HG02759 (cell line): ENCODE results near the gene CCR7.

ENCODE experiments used
- ATAC-seq: cut with Tn5 transposase; IDR thresholded peaks from one replicate; pipeline ENCODE4 v1.9.1; 2021; ENCODE audit warnings: mild to moderate bottlenecking, moderate library complexity; ENCODE audit not compliant: unreplicated experiment

The CCR7 gene

DNA sequence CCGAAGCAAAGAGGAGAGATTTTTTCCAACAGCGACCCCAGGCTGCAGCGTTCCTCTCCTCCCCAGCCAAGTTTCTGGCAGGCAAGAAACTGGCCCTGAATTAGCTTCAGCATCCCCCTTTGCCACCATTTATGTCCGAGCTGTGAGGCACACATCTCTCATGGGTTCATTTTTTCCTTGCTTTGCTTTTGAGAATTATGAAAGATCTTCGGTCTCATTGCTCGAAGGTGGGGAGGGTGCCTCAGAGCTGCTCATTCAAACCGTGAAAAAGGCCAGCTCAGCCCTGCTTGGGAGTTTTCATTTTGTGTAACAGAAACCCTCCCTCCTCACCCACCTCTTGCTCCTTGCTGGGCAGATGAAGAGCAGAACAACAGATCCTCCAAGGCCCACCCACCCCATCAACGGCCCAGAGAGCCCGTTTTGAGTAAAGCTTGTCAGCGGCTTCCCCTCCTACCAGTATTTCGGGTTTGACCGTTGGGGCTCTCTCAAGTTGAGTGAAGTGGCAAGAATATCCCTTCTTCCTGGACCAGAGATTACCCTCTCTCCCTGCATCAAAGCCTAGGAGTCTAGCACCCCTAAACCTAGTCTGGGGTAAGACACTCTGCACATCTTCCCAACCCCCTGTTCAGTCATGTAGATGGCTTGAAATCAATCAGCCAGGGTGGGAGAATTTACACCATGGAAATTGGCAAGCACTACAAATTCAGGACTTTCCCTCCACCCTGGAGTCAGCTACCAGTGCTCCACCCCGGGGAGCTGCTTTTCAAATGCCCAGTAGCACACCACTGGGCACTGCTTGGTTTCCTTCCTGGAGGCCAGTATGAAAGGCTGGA, 1.8 kb downstream of the CCR7 start:
- no peak for ATAC-seq

DNA sequence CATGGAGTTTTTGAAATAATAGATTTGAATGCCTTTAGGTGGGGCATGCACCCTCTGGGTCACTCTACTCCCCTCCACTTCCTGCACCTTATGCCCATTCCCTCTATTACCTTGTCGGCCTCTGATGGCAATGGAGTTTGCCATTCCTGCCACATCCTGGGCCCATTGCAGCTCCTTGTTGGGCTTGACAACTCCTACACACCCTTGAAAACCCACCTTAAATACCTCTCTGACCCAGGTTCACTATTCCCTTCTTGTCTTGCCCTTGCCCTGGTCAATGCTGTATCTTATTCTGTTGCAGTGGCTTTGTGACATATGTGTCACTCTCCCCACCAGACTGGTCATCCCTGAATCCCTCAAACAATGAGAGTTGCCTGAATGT, 2.4 kb downstream of the CCR7 start:
- ATAC-seq = no peak

GRCh38 chr17:40561871-40562611, 3.2 kb downstream of the CCR7 start:
- ATAC-seq = no peak

DNA sequence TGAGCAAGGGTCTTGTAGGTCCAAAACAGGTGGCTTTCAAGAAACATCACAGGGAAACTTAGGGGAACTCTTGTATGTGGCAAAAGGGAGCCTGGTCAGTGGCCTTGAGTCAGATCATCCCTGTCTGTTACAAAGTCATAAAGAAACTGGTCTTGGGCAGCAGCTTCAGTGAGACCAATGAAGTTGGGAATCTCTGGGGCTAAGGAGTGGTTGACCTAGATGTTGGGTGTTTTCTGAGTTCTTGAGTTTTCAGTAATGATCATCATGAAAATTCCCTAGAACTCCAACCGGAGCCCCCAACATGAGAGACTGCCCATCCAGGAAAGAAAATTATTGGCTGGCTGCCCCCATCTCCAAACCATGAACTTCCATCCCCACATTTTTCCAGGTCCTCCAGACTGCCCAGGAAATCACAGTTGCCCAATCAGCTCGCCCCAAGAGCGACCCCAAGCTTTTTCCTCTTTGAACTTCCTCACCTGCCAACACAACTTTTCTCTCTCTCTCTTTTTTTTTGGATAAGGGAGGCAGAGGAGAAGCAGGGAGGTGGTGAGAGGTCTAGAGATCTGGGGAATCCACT, 3.9 kb downstream of the CCR7 start:
- peak; percentile 39 for ATAC-seq

GRCh38 chr17:40560592-40561293, 4.5 kb downstream of the CCR7 start:
- peak; percentile 56 for ATAC-seq

- peak; percentile 28 for ATAC-seq
Measured at GRCh38 chr17:40559954-40560591, 5.2 kb downstream of the CCR7 start.

DNA sequence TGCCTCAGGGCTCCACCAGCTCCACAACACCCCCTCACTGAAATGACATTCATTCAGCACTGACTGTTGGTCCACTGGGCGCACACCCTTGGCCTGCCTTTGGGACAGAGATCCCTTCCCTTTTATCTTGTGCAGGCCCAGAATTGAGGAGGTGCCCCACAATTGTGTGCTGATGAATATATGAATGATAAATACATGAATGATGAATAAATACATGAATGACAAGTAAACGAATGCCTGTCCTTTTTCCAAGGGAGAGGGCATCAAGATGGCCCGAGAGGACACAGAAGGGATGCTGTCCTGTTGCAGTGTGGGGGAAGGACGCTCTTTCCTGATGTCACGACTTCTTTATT, 5.7 kb downstream of the CCR7 start:
- ATAC-seq = no peak

GRCh38 chr17:40558890-40559563, 6.2 kb downstream of the CCR7 start:
- no peak for ATAC-seq

GRCh38 chr17:40558300-40558889, 6.9 kb downstream of the CCR7 start:
- ATAC-seq = no peak

DNA sequence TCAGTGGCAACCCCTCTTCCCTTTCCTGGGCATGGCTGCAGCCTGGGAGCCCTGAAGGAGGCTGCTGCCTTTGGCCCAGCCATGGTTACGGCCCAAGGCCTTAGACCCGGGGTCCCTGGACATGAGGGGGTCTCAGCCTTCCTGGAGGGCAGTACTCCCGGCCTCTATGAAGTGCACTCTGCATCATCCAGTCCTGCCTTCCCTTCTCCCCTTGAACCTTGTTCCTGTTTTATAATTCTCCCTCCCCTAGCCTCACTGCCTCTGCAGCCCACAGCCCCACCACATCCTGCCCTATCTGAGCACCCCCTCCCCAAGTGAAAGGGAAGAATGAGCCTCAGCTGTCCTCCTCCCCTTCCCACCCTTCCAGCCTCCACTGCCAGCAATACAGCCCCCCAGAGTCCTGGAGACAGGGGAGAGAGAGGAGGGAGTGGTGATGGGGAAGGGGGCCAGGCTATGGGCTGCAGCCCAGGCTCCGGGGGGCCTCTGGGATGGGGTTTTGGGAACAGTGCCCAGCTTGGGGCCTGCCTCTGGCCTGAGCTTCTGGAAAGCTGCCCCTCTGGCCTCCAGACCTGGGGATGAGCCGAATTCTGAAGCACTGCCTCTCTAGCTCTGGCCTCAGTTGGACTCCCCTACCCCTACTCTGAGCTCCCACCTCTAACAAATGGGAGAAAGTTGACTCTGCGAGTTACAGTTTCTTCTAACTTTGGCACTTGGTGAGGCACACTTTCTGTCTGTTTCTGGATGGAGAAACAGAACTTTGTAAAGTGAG, 7.6 kb downstream of the CCR7 start:
- ATAC-seq = no peak

GRCh38 chr17:40556884-40557414, 8.3 kb downstream of the CCR7 start:
- ATAC-seq = no peak

- ATAC-seq = no peak
Measured at GRCh38 chr17:40556198-40556661, 9.0 kb downstream of the CCR7 start.

DNA sequence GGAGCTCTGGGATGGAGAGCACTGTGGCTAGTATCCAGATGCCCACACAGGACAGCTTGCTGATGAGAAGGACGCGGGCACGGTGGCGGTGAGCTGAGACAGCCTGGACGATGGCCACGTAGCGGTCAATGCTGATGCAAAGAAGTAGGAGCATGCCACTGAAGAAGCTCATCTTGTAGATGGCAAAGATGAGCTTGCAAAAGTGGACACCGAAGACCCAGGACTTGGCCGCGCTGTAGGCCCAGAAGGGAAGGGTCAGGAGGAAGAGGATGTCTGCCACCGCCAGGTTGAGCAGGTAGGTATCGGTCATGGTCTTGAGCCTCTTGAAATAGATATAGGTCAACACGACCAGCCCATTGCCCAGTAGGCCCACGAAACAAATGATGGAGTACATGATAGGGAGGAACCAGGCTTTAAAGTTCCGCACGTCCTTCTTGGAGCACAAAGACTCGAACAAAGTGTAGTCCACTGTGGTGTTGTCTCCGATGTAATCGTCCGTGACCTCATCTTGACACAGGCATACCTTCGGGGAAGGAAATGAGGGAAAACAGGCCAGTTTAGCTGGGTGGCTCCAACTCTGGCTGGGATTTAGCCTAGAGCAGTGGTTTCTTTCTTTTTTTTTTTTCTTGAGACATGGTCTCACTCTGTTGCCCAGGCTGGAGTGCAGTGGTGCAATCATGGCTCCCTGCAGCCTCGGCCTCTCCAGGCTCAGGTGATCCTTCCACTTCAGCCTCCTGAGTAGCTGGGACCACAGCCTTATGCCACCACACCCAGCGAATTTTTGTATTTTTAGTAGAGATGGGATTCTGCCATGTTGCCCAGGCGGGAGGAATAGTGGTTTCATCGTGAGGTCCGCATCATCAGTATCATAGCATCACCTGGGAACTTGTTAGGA, 9.7 kb downstream of the CCR7 start:
- no peak for ATAC-seq

DNA sequence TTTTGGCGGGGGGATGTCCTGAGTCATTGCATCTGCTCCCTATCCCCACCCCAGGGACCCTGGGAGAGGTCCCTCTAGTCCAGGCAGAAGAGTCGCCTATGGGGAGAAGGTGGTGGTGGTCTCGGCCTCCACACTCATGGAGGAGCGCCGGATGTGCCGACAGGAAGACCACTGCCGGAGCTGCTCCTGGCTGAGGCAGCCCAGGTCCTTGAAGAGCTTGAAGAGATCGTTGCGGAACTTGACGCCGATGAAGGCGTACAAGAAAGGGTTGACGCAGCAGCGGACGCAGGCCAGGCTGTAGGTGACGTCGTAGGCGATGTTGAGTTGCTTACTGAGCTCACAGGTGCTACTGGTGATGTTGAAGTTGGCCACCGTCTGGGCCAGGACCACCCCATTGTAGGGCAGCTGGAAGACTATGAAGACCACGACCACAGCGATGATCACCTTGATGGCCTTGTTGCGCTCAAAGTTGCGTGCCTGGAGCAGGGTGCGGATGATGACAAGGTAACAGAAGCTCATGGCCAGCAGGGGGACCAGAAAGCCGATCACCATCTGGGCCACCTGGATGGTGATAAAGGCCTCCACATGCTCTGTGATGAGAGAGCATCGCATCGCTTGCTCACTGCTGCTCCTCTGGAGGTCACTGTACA, 10.5 kb downstream of the CCR7 start:
- ATAC-seq = no peak

DNA sequence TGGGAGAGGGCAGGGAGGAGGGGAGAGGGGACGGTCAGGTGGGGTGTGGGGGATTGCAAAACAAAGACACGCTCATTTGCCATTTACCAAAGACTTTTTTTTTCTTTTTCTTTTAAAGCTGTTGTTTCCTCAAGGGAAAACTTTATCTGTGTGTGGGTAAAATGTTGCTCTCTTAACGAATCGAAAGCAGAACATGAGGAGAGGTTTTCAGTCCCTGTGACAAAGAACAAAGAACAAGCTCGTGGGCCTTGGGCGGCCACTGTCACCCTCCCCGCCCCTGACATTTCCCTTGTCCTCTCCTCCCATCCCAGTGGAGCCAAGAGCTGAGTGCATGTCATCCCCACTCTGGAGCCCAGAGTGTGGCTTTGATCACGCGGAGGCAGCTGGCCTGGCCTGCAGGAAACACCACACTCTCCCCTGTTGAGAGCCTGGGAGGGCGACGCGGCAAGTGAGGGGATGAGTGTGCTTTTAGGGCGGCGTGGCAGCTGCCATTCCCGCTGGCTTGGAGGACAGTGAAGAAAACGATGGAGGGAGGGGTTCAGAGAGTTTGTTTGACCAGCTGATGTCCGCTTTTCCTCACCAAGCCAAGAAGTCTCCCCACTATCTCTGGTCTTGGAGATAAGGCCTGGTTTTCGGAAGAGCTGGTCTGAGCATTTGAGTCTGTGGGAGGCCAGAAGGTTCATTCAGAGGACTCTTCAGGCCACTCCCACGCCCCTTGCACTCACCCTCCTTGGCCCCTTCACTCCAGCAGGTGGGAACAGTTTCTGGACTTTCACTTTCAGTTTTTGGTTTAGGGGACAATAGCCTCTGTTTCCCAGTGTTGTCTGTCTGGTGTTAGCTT, 11.4 kb downstream of the CCR7 start:
- peak; percentile 41 for ATAC-seq
